ENCODE data around the gene PLD2. TPM values are rescaled to one million over a fixed set of nuclear protein-coding genes. Genes with fewer than 3 reads are reported as not detected.
A peak's percentile ranks its signal among the peaks of the same experiment; 100 is the strongest.
"Not testable (repeated sequence)": the region's sequence is repeated elsewhere in the genome, so short reads cannot be mapped to it uniquely, and the experiment has no call there.

PLD2 gene
- total RNA-seq, 2 donors from 2014 or later, result 5.5 to 6.7 TPM

- no peaks in the 10 kb centered on the region for H3K27me3 ChIP-seq
- no peak overlapping the region for H3K27ac ChIP-seq
- H3K4me3 ChIP-seq, result no peak overlapping the region
- TF ChIP-seq CTCF (IDR thresholded peaks at IDR 0.05), result no peak
- no peaks in the 10 kb centered on the region for H3K36me3 ChIP-seq
- DNase-seq (ENCODE audit: low spot score), result no peak
- no peaks in the 10 kb centered on the region for H3K4me1 ChIP-seq
- H3K9me3 ChIP-seq, result no peaks in the 10 kb centered on the region
These were observed 20.4 kb downstream of the PLD2 start for GRCh38 chr17:4827399-4827798.

GRCh38 chr17:4832829-4833177, 25.9 kb downstream of the PLD2 start:
- not testable (repeated sequence) for H3K9me3 ChIP-seq; H3K36me3 ChIP-seq; DNase-seq (ENCODE audit: low spot score); H3K27me3 ChIP-seq
- Histone ChIP-seq H3K4me3 (peak overlapping the region; percentile 76 to 99), H3K27ac (peak overlapping the region; percentile 88 to 94), H3K4me1 (peaks cover 0 to 42% of the 10 kb centered on the region in 2 donors)

- H3K27ac ChIP-seq, result peak within 1 kb of the TSS; percentile 88 to 94
- no peaks in the 10 kb centered on the region for H3K27me3 ChIP-seq
- peak; percentile 88 for DNase-seq (ENCODE audit: low spot score)
- H3K4me1 ChIP-seq, result peaks cover 0 to 48% of the 10 kb centered on the region in 2 donors
- H3K4me3 ChIP-seq, result peak within 1 kb of the TSS; percentile 76 to 99
- no peaks in the 10 kb centered on the region for H3K36me3 ChIP-seq
- no peaks in the 10 kb centered on the region for H3K9me3 ChIP-seq
- no peak for TF ChIP-seq CTCF (IDR thresholded peaks at IDR 0.05)
These were observed 26.4 kb downstream of the PLD2 start, which contains the start of gene MINK1 for GRCh38 chr17:4833178-4833940. TSS of gene MINK1 (plus strand) at chr17:4833340. CDS start at chr17:4833584, 244 bp downstream.

- H3K4me1 ChIP-seq, result peaks cover 0 to 52% of the 10 kb centered on the region in 2 donors
- peak; percentile 61 for DNase-seq (ENCODE audit: low spot score)
These were observed 27.2 kb downstream of the PLD2 start for GRCh38 chr17:4833941-4834680.

GRCh38 chr17:4834681-4835020, 27.7 kb downstream of the PLD2 start:
- Histone ChIP-seq H3K27me3 (no peaks in the 10 kb centered on the region), H3K27ac (peak overlapping the region; percentile 88 to 94), H3K4me3 (peak overlapping the region in 1 of 2 donors; percentile 99), H3K4me1 (peaks cover 0 to 52% of the 10 kb centered on the region in 2 donors), H3K9me3 (no peaks in the 10 kb centered on the region), H3K36me3 (no peaks in the 10 kb centered on the region)
- TF ChIP-seq CTCF (IDR thresholded peaks at IDR 0.05), result no peak
- no peak for DNase-seq (ENCODE audit: low spot score)

More at GRCh38 chr17:4833941-4834680, 27.2 kb downstream of the PLD2 start:
- H3K36me3 ChIP-seq, result no peaks in the 10 kb centered on the region
- no peaks in the 10 kb centered on the region for H3K9me3 ChIP-seq
- no peaks in the 10 kb centered on the region for H3K27me3 ChIP-seq
- H3K27ac ChIP-seq, result peak overlapping the region; percentile 88 to 94
- H3K4me3 ChIP-seq, result peak overlapping the region; percentile 76 to 99
- TF ChIP-seq CTCF (IDR thresholded peaks at IDR 0.05), result no peak

GRCh38 chr17:4836221-4836620, 29.3 kb downstream of the PLD2 start:
- Histone ChIP-seq H3K27me3 (no peaks in the 10 kb centered on the region), H3K4me3 (no peak overlapping the region), H3K9me3 (no peaks in the 10 kb centered on the region), H3K27ac (no peak overlapping the region), H3K36me3 (no peaks in the 10 kb centered on the region), H3K4me1 (peaks cover 0 to 52% of the 10 kb centered on the region in 2 donors)
- no peak for DNase-seq (ENCODE audit: low spot score)
- TF ChIP-seq CTCF (IDR thresholded peaks at IDR 0.05), result no peak

Measured in right atrium auricular region (tissue), 2 donors.